ENCODE results near the gene KLK4.
"Not testable (repeated sequence)": the region's sequence is repeated elsewhere in the genome, so short reads cannot be mapped to it uniquely, and the experiment has no call there.

Gene KLK4

GRCh38 chr19:50912727-50913716 lies 1.8 kb upstream of the KLK4 start:
- no peak for DNase-seq

GRCh38 chr19:50912102-50912599 lies 956 bp upstream of the KLK4 start:
- DNase-seq, result no peak

- DNase-seq, result no peak
Observed at GRCh38 chr19:50910722-50911121, 473 bp downstream of the KLK4 start.

- DNase-seq, result peak; percentile 14
Observed at GRCh38 chr19:50909240-50910070, 1.7 kb downstream of the KLK4 start.

- DNase-seq, result no peak
Observed at GRCh38 chr19:50908336-50908735, 2.9 kb downstream of the KLK4 start.

- DNase-seq, result peak; percentile 23
Observed at GRCh38 chr19:50906217-50906616, 5.0 kb downstream of the KLK4 start.

- no peak for DNase-seq
Observed at GRCh38 chr19:50902640-50903039, 8.6 kb downstream of the KLK4 start.

GRCh38 chr19:50899569-50899968 lies 11.6 kb downstream of the KLK4 start:
- no peak for DNase-seq

- DNase-seq, result no peak
Observed at GRCh38 chr19:50898018-50898417, 13.2 kb downstream of the KLK4 start.

- DNase-seq, result no peak
Observed at GRCh38 chr19:50897612-50898011, 13.6 kb downstream of the KLK4 start.

GRCh38 chr19:50897191-50897607 lies 14.0 kb downstream of the KLK4 start:
- DNase-seq, result no peak

- DNase-seq, result no peak
Observed at GRCh38 chr19:50896591-50897190, 14.5 kb downstream of the KLK4 start.

GRCh38 chr19:50896089-50896590 lies 15.1 kb downstream of the KLK4 start:
- DNase-seq, result not testable (repeated sequence)

- no peak for DNase-seq
Observed at GRCh38 chr19:50894478-50895356, 16.5 kb downstream of the KLK4 start.

- no peak for DNase-seq
Observed at GRCh38 chr19:50893047-50893736, 18.0 kb downstream of the KLK4 start.

GRCh38 chr19:50891253-50891625 lies 20.0 kb downstream of the KLK4 start:
- no peak for DNase-seq

- DNase-seq, result no peak
Observed at GRCh38 chr19:50890422-50891252, 20.6 kb downstream of the KLK4 start.

- DNase-seq, result no peak
Observed at GRCh38 chr19:50889638-50890037, 21.6 kb downstream of the KLK4 start.

- DNase-seq, result no peak
Observed at GRCh38 chr19:50882188-50882587, 29.0 kb downstream of the KLK4 start.

- DNase-seq, result no peak
Observed at GRCh38 chr19:50880241-50880640, 31.0 kb downstream of the KLK4 start.

Data from CD4-positive, alpha-beta T cell treated with Interleukin-6 for 4 hours (primary cell).